HEK293T (cell line): ENCODE data around the gene FGFR2.

Experiments
- CTCF ChIA-PET: fragments of 350-600 bp; formaldehyde crosslinking; extraction: SDS; loops from one replicate; lab custom pipeline; 2021; ENCODE audit warnings: antibody characterized with exemption, inconsistent platforms; lab: Yijun Ruan, JAX
- POLR2A ChIA-PET: fragments of 350-600 bp; formaldehyde crosslinking; extraction: SDS; loops from one replicate; lab custom pipeline; 2020; ENCODE audit warnings: antibody characterized with exemption, inconsistent platforms; lab: Yijun Ruan, JAX
- DNase-seq: peaks from one replicate; pipeline ENCODE4 v3.0.0; 2012; ENCODE audit warnings: mixed read lengths; ENCODE audit errors: extremely low spot score
- ARNT ChIP-seq: fragments of 450-650 bp; IDR thresholded peaks from 2 replicates; pipeline ENCODE4 v1.6.1; 2017; ENCODE audit warnings: mild to moderate bottlenecking
- BHLHE40 ChIP-seq: fragments of 450-650 bp; IDR thresholded peaks from 2 replicates; pipeline ENCODE4 v1.6.1; 2016; ENCODE audit warnings: mild to moderate bottlenecking, moderate library complexity, borderline replicate concordance
- CTBP1 ChIP-seq: fragments of 450-650 bp; IDR thresholded peaks from 2 replicates; pipeline ENCODE4 v1.6.1; 2016; ENCODE audit warnings: borderline replicate concordance
- ELF4 ChIP-seq: fragments of 450-650 bp; IDR thresholded peaks from 2 replicates; pipeline ENCODE4 v1.6.1; 2017; ENCODE audit warnings: antibody characterized with exemption
- FOXA1 ChIP-seq: fragments of 450-650 bp; IDR thresholded peaks from 2 replicates; pipeline ENCODE4 v1.6.1; 2016; ENCODE audit warnings: mild to moderate bottlenecking
- FOXK2 ChIP-seq: fragments of 450-650 bp; IDR thresholded peaks from 2 replicates; pipeline ENCODE4 v1.6.1; 2016; ENCODE audit warnings: mild to moderate bottlenecking
- FOXM1 ChIP-seq: fragments of 450-650 bp; IDR thresholded peaks from 2 replicates; pipeline ENCODE4 v1.6.1; 2017; ENCODE audit warnings: mild to moderate bottlenecking, borderline replicate concordance
- HDGF ChIP-seq: fragments of 450-650 bp; IDR thresholded peaks from 2 replicates; pipeline ENCODE4 v1.6.1; 2017; ENCODE audit warnings: antibody characterized with exemption, borderline replicate concordance
- L3MBTL2 ChIP-seq: fragments of 450-650 bp; conservative IDR thresholded peaks from 2 replicates; pipeline ENCODE4 v1.6.1; 2016; ENCODE audit warnings: mild to moderate bottlenecking
- LEF1 ChIP-seq: fragments of 450-650 bp; IDR thresholded peaks from 2 replicates; pipeline ENCODE4 v1.6.1; 2017; ENCODE audit warnings: mild to moderate bottlenecking, borderline replicate concordance
- NFRKB ChIP-seq: fragments of 450-650 bp; IDR thresholded peaks from 2 replicates; pipeline ENCODE4 v1.6.1; 2016; ENCODE audit warnings: mild to moderate bottlenecking, moderate library complexity
- SP1 ChIP-seq: fragments of 450-650 bp; IDR thresholded peaks from 2 replicates; pipeline ENCODE4 v1.6.1; 2017
- SUZ12 ChIP-seq: fragments of 450-650 bp; IDR thresholded peaks from 2 replicates; pipeline ENCODE4 v1.6.1; 2016; ENCODE audit warnings: mild to moderate bottlenecking
- TARDBP ChIP-seq: fragments of 450-650 bp; IDR thresholded peaks from 2 replicates; pipeline ENCODE4 v1.6.1; 2016
- ZNF384 ChIP-seq: fragments of 450-650 bp; IDR thresholded peaks from 2 replicates; pipeline ENCODE4 v1.6.1; 2016
- TF ChIP-seq, protein P1 (sequence below): fragments of 450-650 bp; IDR thresholded peaks from 2 replicates; pipeline ENCODE4 v1.6.1; 2016

The FGFR2 gene

DNA sequence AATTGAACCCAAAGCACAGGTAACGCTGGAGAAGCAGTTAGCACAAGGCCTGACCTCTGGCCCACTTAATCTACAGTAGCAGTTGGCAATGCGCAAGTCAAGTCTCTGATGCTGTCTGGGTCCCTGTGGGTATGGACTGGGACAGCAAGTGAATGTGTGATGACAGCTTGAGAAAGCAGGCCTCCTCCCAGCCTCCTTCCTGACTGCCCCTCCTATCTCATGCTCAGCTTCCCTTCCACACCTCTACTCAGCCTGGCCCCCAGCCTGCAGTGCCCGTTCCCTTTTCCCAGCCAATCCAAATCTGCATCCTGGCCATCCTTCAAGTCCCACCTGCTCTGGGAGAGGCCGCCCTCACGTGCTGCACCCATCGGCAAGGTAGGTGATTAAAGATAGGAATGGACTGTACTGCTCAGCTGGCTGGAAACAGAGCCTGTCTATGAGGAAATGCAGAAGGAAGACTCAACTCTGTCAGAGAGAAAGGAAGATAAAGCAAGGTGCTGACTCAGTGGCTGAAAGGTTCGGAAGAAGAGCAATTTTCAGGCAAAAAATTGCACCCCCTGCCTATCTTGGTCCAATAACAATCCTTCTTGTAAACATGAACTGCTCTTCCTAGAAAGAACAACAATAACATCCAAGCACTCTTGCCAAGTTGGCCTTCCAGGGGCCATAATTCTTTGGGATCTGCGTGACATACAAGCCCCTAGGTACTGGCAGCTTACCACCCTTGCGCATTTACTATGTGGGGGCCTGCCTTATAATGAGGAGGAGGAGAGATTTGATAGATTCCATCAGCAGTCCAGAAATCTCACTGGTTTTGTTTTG, 16.6 kb upstream of the FGFR2 start:
- no peak for DNase-seq
- ChIA-PET CTCF (no interaction called here), POLR2A (no interaction called here)
- no peak for TF ChIP-seq NFRKB
- no peak for TF ChIP-seq LEF1
- no peak for TF ChIP-seq ARNT
- no peak for TF ChIP-seq CTBP1
- TF ChIP-seq ELF4, result no peak
- TF ChIP-seq, protein P1, sequence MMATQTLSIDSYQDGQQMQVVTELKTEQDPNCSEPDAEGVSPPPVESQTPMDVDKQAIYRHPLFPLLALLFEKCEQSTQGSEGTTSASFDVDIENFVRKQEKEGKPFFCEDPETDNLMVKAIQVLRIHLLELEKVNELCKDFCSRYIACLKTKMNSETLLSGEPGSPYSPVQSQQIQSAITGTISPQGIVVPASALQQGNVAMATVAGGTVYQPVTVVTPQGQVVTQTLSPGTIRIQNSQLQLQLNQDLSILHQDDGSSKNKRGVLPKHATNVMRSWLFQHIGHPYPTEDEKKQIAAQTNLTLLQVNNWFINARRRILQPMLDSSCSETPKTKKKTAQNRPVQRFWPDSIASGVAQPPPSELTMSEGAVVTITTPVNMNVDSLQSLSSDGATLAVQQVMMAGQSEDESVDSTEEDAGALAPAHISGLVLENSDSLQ, result no peak
- no peak for TF ChIP-seq FOXA1
- no peak for TF ChIP-seq FOXK2

DNA sequence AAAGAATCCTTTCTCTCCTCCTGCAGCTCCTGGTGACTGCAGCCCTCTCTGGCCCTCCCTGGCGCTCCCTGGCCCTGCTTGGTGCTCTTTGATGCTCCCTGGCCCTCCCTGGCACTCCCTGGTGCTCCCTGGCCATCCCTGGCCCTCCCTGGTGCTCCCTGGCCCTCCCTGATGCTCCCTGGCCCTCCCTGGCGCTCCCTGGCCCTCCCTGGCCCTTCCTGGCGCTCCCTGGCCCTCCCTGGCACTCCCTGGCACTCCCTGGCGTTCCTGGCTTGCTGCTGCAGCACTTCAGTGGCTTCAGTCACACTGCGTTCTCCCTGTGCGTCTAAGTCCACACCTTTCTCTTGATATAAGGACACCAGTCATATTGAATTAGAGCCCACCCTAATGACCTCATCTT, 15.2 kb upstream of the FGFR2 start:
- no peak for TF ChIP-seq SP1
- POLR2A ChIA-PET, result no interaction called here
- no peak for DNase-seq
- CTCF ChIA-PET, result interaction anchor here (1.3 kb wide), 1 partner anchor 49 kb away, joined by 6 read pairs; no protein-coding TSS in a partner anchor

DNA sequence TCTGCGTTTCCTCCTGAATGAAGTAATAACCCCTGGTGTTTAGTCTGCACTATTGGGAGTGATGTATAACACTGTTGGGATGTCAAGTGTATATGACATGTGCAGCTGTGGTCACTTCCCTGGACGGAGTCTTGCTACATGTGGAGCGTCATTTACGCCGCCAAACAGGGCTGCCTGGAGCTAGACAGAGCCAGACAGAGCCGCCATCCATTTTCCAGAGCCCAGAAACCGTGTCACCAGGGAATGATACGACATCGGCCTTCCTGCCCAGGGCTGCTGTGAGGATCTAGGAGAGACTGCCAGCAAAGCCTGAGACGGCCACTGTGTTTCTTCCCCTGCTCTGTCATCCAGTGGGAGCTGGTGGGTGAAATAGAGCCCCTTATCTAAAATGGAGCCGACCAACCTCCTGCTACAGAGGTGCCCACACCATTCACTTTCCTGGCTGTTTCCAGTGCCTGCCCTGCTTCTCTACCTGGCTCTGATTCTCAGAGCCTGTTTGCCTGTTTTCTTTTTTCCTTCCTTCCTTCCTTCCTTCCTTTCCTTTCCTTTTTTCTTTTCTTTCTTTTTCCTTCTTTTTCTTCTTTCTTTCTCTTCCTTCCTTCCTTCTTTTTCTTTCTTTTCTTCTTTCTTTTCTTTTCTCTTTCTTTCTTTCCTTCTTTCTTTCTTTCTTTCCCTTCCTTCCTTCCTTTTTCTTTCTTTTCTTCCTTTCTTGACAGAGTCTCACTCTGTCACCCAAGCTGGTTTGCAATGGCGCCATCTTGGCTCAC, 13.3 kb upstream of the FGFR2 start:
- DNase-seq, result no peak
- TF ChIP-seq SP1 (no peak), SUZ12 (no peak), CTBP1 (no peak), HDGF (no peak), L3MBTL2 (no peak), FOXM1 (no peak), FOXK2 (no peak), ZNF384 (no peak), FOXA1 (no peak), ELF4 (no peak), TARDBP (no peak), BHLHE40 (no peak), LEF1 (no peak), NFRKB (no peak), ARNT (no peak)
- TF ChIP-seq, protein P1, result no peak
- ChIA-PET CTCF (no interaction called here), POLR2A (no interaction called here)

DNA sequence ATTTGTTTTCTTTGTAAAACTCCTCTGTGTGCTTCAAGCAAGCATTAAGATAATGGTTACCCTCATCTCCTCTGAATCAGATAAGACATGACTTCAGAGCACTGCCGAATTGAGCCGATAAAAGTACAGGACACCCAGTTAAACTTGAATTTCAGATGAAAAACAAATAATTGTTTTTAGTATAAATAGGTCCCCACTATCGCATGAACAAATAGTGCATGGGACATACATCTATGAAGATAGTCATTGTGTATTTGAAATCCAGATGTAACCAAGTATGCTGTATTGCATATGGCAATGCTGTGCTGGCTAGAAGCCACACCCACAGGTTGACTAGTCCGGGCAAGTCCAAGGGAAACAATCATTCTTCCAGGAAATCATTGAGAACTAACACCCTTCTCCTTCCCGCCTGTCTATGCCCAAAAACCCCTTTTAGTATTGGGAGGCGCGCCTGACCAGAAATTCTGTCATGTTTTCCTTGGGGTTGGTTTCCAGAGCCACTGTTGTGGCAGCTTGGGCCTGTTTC, 12.6 kb upstream of the FGFR2 start:
- CTCF ChIA-PET, result interaction anchor here (1.3 kb wide), 1 partner anchor 21 kb away, joined by 4 read pairs; no protein-coding TSS in a partner anchor
- DNase-seq, result no peak
- TF ChIP-seq ZNF384, result no peak
- POLR2A ChIA-PET, result no interaction called here

DNA sequence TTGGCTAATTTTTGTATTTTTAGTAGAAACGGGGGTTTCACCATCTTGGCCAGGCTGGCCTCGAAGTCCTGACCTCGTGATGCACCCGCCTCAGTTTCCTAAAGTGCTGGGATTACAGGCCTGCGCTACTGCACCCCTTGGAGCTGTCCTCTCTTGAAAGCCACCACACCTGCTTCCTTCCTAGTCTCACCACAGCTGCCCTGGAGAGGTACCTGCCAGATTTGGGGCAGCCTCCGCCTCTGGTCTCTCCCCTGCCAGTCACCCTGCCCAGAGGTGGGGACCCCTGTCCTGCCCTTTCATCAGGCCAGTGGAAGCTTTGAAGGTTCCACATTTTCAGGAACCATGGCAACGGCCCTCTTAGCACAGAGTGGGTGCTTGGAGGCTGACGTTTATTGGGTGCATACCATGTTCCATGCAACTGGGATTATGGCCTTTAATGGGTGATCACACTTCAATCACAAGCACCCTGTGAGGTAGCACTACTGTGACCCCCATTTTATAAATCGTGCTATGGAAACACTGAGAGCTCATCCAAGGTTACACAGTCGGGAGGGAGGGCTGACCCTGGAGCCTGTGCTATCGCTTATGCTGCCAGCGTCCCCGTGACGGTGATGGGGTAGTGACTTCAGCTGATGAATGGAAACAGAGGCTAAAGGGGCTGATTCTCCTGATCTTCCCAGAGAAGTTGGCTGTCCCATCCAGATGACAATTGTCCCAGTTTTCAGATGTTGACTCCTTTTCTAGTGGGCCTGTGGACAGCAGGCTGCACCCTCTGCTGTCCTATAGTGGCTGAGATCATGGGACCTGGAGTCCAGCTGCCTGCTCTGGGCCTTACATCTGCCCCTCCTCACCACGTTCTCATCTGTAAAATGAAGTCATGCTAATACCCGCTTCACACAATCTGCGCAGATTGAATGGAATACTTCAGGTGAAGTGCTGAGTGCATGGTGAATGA, 11.5 kb upstream of the FGFR2 start:
- CTCF ChIA-PET, result interaction anchor here (0.6 to 1.9 kb wide), 7 partner anchors 9 to 349 kb away, joined by 3 to 8 read pairs (median 3); no protein-coding TSS in a partner anchor
- POLR2A ChIA-PET, result no interaction called here
- DNase-seq, result no peak
- TF ChIP-seq ZNF384 (no peak), ELF4 (no peak), L3MBTL2 (no peak), ARNT (no peak), SUZ12 (no peak), BHLHE40 (no peak), HDGF (no peak), NFRKB (no peak), SP1 (no peak), CTBP1 (no peak), FOXM1 (no peak), FOXK2 (no peak), FOXA1 (no peak)
- TF ChIP-seq, protein P1, result no peak
